GM18526 (cell line): Measurements from ENCODE around the gene SEC14L1.

Experiments
- POLR2A ChIP-seq: IDR thresholded peaks from 3 replicates; pipeline ENCODE4 v1.6.1; 2011; ENCODE audit not compliant: insufficient read length; ENCODE audit errors: extremely low read depth

Gene SEC14L1

GRCh38 chr17:77111934-77112296, 28.9 kb upstream of the SEC14L1 start:
- TF ChIP-seq POLR2A = no peak

DNA sequence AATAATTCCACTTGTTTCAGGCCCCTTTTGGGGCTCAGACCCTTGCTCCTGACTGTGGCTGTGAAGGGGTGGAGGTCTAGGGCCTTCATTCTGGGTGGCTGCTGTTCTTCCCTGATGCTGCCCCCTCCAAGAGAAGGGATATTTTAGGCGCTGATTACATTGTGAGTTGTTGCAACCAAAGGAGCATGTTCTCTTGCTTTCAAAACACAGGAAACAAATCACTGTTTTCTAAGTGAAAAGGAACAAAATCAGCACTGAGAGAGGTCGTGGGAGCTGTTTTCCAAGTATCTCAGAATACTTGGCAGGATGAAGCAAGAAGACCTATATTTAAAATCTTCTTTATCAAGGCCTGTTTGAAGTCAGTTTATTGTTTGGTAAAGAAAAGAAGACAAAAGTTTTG, 25.3 kb upstream of the SEC14L1 start:
- TF ChIP-seq POLR2A = no peak

GRCh38 chr17:77115947-77116346, 24.8 kb upstream of the SEC14L1 start:
- no peak for TF ChIP-seq POLR2A

- TF ChIP-seq POLR2A = no peak
These were observed 24.4 kb upstream of the SEC14L1 start for GRCh38 chr17:77116371-77116860.

GRCh38 chr17:77117415-77117814, 23.4 kb upstream of the SEC14L1 start:
- TF ChIP-seq POLR2A = no peak

DNA sequence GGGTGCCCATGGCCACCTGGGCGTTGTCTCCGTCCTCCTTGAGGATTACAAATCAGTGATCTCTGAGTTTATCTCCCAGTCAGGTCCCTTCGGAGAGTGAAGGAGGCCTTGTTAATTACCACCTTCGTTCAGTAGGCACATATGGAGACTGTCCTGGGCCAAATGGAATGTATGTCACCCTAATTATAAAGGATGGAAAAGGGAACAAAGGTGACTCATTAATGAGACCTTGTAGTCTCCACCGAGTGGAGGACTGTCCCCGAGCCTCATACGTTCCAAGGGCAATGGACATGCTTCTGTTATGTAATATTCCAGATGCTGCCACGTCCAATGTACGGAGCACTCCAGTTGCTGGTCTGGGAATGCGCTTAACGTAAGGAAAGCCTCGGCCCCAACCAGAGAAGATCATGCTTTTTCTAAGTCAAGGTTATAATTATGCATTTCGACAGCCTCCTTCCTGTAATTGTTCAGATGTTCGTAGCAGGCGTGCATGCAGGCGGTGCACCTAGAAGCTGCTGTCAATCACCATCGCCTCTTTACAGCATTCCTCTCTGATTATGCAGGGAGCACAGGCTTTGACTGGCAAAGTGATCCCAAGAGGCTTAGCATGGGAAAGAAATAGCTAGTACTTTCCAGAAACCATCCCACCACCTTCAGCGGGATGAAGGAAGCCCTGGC, 22.4 kb upstream of the SEC14L1 start:
- TF ChIP-seq POLR2A = no peak

DNA sequence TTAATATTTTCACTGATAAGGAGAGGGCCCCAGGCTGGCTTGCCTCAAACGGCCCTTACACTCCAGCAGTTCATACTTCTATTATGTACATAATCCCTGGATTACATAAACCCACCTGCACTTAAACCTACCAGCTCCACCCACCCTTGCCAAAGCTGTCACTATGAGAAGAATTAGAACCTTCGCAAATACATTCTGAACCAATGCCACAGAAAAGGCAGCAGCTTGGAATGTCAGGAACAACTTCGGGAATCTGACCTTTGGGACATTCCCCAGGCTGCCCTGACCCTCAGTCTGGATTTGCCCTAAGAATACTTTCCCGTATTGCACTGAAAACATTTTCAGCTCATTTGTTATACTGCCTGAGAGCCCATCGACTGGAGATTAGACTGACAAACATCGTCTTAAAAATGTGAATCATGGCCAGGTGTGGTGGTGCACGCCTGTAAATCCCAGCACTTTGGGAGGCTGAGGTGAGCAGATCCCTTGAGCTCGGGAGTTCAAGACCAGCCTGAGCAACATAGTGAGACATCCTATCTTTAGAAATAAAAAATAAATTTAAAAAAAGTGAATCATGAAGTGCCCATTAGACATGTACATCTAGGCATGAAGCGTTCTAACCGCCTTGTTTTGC, 21.0 kb upstream of the SEC14L1 start:
- TF ChIP-seq POLR2A = no peak

GRCh38 chr17:77120868-77121267, 19.9 kb upstream of the SEC14L1 start:
- TF ChIP-seq POLR2A = no peak

DNA sequence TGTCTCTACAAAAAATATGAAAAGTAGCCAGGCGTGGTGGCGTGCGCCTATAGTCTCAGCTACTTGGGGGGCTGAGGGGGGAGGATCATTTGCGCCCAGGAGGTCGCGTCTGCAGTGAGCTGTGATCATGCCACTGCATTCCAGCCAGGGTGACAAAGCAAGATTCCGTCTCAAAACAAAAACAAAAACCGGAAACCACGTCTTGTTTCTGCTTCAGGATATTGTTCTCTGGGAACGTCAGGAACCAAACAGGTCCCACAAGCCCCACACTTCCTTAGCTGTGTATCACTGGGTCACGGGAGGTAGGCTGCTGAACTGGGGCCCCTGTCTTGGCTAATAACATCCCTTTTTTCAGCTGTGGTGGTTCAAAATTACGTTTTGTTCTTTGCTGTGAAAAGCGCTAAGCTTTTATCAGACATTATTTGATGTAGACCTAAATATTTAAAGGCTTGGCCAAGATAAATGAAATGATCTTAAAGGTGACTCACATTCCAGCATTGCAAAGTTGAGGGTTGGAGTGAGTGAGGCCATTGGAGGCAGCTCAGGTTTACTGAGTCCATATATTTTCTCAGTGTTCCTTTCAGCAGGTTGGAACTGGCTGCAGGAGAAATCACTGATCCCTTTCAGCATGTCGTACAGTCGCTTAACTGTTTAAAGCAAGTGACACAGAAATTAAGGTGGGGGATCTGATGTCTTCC, 16.4 kb upstream of the SEC14L1 start:
- TF ChIP-seq POLR2A = no peak

DNA sequence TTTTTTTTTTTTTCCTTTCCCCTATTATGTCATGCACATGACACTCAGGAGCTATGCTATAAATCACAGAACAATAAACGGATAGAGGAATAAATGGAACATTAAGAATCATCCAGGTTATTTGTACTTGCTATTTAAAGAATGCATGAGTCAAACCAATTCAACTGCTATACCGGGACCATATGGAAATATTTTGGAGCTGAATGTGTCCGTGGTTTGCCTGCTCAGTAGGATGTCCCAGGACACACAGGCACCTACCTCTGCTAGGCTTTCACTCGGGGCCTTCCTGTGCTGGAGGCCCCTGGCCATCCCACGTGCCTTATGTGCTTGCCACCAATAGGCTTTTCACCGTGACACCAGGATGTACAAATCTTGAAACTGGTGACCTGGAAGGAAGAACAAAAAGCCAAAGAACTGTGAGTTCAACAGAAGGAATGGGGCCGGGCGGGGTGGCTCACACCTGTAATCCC, 15.3 kb upstream of the SEC14L1 start:
- TF ChIP-seq POLR2A = no peak

GRCh38 chr17:77126519-77126918, 14.2 kb upstream of the SEC14L1 start:
- no peak for TF ChIP-seq POLR2A

DNA sequence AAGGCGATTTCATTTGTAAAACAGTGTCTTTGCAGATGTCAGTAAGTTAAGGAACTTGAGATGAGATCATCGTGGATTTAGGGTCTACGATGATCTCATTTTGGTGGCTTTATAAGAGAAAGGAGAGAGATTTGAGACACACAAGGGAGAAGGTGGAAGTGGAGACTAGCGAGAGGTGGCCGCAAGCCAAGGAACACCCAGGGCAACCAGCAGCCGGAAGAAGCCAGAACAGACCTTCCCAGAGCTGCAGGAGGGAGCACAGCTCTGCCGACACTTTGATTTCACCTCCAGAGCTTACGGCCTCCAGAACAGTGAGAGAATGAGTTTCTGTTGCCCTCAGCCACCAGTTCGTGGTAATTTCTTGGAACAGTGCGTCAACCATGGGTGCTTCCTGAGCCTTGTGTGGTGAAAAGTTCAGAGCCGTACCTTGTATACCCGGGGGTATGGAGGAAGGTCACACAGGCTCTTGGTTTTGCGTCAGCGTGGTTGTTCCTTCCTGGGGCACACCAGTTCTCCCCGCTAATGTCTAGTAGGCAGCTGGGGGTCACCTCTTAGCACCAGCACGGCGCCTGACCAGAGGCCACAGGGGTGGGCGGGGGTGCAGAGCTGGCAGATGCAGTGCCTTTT, 12.9 kb upstream of the SEC14L1 start:
- TF ChIP-seq POLR2A = no peak

- no peak for TF ChIP-seq POLR2A
These were observed 11.7 kb upstream of the SEC14L1 start for GRCh38 chr17:77128896-77129567.

GRCh38 chr17:77129568-77130301, 11.0 kb upstream of the SEC14L1 start:
- no peak for TF ChIP-seq POLR2A
